GM21423 (cell line): ENCODE data around the gene CLNK.
A peak's percentile ranks its signal among the peaks of the same experiment; 100 is the strongest.

Experiments
- ATAC-seq: cut with Tn5 transposase; IDR thresholded peaks from one replicate; pipeline ENCODE4 v1.9.1; 2021; ENCODE audit warnings: mild to moderate bottlenecking, moderate library complexity; ENCODE audit not compliant: unreplicated experiment

The CLNK gene

GRCh38 chr4:10664408-10664807, 20.2 kb downstream of the CLNK start:
- no peak for ATAC-seq

DNA sequence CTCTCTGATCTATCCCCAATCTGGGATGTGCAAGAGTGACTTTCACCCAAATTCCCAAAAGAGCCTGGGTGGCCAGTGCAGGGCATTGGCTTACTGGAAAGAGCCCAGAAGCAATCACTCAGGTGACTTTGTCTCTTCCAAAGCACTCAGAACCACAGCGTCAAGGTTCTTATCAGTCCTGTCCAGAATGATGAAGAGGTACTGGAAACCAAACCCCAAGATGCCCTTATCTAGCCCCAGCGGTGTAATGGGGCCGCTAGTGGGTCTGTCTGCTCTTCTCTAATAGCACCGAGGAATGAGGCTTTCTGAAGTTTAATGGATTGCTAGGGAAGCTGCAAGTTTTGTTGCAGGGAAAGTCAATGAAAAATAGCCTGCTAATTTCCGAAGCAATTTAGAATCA, 21.6 kb downstream of the CLNK start:
- no peak for ATAC-seq

DNA sequence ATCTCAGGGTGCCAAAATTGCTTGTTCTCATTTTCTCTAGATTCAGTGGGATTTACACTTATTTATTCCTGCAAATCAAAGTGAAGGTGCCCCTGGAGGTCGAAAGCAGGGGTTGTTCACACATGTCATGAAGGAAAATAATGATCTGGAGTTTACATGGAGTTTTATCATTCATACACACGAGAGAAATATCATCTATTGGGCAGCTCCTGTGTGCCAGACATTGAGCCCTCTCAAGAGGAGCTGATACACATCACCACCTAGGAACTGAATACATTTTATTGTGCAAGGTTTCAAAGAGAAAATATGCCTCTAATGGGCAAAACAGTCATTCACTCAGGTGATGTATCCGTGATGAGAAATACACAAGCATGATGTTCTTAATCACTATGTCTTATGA, 23.5 kb downstream of the CLNK start:
- no peak for ATAC-seq

DNA sequence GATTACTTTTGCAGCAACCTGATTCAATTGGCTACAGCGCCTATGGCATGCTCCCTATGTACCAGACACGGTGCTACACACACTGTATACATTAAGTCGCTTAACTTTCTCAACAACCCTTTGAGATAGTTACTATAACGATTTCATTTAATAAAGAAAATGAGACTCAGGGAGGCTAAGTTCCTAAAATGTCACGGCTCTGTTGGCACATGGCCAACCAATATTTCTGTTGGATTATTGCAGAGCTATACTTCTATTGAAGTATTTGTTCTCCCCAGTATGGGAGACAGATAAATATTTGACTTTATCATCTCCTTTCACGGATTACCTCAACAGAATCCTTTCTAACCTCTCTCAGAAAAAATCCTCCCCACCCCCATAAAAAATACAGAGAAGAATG, 25.3 kb downstream of the CLNK start:
- no peak for ATAC-seq

DNA sequence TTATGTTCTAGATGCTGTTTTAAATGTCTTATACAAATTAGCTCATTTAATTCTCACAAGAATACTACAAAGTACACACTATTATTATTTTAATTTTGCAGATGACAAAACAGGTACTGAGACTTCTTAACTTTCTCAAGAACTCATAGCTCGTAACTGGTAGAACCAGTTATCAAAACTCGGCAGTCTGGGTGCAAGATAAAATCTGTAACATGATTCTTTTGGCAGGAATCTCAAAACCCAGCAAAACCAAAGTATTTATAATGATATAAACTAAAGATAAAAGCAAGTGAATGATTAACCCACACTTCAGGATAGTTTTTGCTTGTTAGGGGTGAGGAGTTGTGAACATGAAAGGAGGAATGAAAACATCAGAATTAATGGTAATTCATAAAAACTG, 27.6 kb downstream of the CLNK start:
- no peak for ATAC-seq

DNA sequence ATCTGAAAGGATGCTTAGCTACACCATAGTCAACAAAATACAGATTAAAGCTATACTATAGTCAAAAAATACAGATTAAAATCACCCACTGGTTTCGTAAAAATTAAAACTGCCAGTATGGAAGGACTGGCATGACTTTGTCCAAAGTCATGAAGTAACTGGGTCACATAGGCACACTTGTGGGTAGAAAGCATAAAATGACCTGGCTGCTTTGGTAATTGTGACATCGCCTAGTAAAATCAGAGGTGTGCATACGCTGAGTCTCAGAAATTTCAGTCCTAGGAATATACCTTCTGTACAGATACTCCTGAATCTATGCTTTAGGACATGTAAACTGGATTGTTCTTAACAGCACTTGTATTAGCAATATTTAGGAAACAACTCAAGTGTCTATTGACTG, 28.1 kb downstream of the CLNK start:
- ATAC-seq, result no peak

DNA sequence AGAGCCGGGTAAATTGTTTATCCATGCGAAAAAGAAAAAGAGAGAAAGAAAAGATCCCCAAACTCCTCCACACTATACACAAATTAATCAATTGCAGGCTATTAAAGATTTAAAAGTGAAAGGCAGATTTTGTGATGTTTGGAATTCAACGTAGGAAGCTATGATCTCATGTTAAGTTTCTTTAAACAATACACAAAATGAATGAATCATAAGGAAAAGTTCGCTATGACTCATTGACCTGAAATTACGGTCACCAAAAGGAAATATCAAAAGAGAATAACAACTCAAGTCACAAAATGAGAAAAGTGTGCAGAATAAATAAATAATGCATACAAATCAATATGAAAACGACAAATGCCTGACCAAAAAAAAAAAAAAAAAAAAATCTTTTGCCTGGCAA, 28.6 kb downstream of the CLNK start:
- no peak for ATAC-seq

- ATAC-seq, result no peak
Observed at GRCh38 chr4:10648479-10648878, 36.1 kb downstream of the CLNK start.

GRCh38 chr4:10647846-10648245, 36.7 kb downstream of the CLNK start:
- ATAC-seq, result no peak

GRCh38 chr4:10643600-10644425, 40.8 kb downstream of the CLNK start:
- ATAC-seq, result no peak

- no peak for ATAC-seq
Observed at GRCh38 chr4:10640561-10641201, 43.9 kb downstream of the CLNK start.

DNA sequence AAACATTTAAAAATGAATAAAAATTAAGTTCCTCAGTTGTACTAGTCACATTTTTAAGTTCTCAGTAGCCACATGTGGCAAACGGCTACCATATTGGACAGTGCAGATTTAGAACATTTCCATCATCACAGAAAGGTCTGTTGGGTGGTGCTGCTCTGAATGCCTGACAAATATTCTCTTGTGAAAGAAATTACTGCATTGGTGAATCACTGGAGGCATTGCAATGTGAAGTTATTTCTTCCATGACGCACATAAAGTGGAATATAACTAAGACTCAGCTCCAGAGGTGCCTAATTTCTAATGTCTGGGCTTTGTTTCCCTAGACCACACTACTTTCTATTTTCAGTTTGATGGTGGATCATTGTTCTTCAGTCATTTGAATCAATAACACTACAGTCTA, 44.9 kb downstream of the CLNK start:
- no peak for ATAC-seq

DNA sequence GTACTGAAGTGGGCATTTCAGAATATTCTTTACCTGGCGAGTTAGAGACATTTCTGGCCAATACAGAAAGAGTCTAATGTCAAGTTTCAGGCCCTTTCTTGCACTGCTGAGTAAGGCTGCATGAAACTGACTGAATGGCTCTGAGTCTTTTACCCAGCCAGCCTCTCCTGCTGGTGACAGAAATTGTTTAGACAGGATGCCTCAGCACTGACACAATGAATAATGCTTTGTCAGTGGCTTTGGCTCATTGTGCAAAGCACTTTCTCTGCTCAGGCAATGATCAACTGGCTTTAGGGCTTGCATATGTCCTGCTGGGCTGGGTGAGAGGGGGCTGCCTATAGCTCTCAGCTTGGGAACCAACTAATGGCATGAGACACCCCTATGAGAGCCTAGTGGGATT, 45.5 kb downstream of the CLNK start:
- no peak for ATAC-seq

DNA sequence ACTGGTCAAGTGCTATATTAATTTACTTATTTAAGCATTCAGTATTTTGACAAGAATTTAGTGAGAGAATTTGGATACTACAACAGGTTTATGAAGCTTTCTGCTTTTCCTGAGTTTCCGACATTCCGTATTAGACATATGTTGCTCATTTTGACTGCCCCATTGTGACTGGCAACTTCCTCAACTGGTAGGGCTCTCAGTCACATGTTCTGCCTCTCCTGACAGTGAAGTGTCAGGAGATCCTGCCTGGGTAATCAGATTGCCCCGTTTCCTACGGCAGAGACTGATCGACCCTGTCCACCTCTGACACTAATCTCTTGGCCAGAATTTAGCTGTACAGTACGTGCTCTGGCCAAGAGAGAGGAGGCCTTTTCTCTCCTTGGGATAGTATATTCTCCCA, 49.5 kb downstream of the CLNK start:
- ATAC-seq, result no peak

- no peak for ATAC-seq
Observed at GRCh38 chr4:10629394-10629793, 55.2 kb downstream of the CLNK start.

DNA sequence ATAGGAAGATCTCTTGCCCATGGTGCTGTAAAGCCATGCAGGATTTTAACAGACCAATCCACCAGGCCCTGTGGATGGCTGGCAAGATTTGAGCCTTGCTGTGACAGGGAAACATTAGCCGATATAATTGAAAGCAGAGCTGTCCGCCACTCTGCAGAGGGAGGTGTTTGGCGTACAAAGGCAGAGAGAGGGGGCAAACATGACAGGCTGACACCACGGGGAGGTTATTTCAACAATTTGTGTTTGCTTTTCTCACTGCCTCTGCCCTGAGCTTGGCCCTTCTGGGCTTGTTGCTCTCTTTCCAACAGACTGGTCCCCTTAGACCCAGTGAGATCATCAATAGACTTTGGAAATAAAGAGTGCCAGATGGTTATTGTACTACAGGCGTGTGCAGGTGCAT, 59.4 kb downstream of the CLNK start:
- no peak for ATAC-seq

- no peak for ATAC-seq
Observed at GRCh38 chr4:10623862-10624261, 60.7 kb downstream of the CLNK start.

DNA sequence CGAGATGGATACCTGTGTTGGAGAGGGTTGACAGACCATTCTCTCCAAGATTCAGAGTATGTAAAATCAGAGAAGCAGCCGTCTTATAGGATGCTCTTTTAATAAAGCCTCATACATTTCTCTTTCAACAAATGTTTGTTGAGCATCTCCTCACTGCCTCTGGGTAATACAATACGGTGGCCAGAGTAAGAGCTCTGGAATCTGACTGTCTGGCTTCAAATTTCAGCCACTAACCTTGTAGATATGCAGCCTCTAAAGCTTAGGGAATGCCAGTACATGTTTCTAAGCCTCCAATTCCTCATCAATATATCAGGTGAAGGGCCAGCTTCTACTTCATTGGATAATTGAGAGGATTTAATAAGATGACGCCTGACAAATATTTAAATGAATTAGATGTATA, 61.3 kb downstream of the CLNK start:
- ATAC-seq, result no peak

GRCh38 chr4:10622728-10623127, 61.8 kb downstream of the CLNK start:
- peak; percentile 63 for ATAC-seq

DNA sequence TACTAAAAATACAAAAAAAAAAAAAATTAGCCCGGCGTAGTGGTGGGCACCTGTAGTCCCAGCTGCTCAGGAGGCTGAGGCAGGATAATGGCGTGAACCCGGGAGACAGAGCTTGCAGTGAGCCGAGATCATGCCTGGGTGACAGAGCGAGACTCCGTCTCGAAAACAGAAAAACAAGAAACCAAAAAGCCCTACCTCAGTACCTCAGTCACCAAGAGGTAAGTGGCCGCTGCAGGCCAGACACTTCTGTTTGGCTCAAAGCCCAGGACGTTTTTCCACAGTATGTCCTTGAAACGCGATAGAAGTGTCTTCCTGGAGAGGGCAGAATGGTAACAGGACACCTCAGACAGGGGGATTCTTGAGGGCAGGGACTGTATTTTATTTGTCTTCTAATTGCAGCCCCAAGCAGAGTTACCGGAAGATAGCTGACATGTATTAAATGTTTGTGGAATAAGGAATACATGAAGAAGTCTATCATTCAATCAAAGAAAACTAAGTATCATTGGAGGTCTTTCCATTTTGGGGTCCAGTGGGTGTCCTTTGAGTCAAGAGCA, 63.6 kb downstream of the CLNK start:
- ATAC-seq, result no peak

DNA sequence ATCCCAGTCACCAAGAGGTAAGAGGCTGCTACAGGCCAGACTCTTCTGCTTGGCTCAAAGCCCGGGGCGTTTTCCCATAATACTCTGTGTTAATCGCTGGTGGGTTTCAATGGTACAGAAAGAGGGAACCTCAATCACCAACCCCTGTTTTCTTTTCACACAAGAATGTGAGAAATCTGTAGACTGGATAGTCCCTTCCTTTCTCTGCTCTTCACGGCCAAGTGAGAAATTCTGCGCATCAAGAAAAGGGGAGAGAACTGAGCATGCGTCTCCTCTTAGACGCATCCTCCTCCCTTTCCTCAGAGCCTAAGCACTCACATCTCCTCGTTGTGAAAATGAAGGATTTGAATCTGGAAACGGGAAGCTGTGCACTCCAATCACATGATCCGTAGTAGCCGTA, 64.7 kb downstream of the CLNK start:
- no peak for ATAC-seq

DNA sequence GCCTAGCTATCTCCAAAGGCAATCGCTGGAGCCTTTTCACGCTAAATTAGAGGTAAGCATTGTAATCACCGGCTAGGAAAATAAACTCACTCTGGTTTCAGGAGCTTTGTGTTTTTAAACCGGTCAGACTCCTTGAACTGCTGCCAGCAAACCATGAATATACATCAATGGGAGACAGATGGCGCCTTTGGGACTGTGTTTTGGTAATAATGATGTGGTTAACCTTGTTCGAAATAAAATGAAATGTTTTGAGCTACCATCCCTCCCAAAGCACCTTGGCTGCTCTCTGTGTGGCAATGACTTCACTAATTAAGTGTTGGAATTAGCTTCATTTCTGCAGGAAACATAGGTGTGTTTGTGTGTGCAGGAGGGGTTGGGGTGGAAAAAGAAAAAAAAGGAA, 65.3 kb downstream of the CLNK start:
- no peak for ATAC-seq
